Mesenteric fat pad (tissue), 1 donor: ENCODE data around the gene APCDD1. TPM values are rescaled to one million over a fixed set of nuclear protein-coding genes. Genes with fewer than 3 reads are reported as not detected.
"Not testable (repeated sequence)": the region's sequence is repeated elsewhere in the genome, so short reads cannot be mapped to it uniquely, and the experiment has no call there.

Source experiments
- DNase-seq: peaks from one replicate; pipeline ENCODE4 v3.0.0-alpha.2; 2020; ENCODE audit warnings: low spot score
- total RNA-seq: library from RNA; stranded (reverse); fragmentation: NEBNext Ultra II Directional; extraction: Animal tissue kit (Norgen Biotek cat#: 25700); gene quantifications from one replicate; pipeline ENCODE4 v1.2.1, GENCODE V29; 2021
- donor health status: DM: yes; HTN: yes; CAD: no.

Gene APCDD1
- total RNA-seq, 1 donor from 2014 or later, result 232 TPM

- DNase-seq, result no peak
Observed at GRCh38 chr18:10461989-10462388, 7.6 kb downstream of the APCDD1 start.

- DNase-seq, result no peak
Observed at GRCh38 chr18:10462597-10462996, 8.2 kb downstream of the APCDD1 start.

- DNase-seq, result no peak
Observed at GRCh38 chr18:10463096-10463495, 8.7 kb downstream of the APCDD1 start.

- DNase-seq, result no peak
Observed at GRCh38 chr18:10463741-10464140, 9.3 kb downstream of the APCDD1 start.

GRCh38 chr18:10464161-10464648 lies 9.8 kb downstream of the APCDD1 start:
- DNase-seq, result not testable (repeated sequence)

- DNase-seq, result no peak
Observed at GRCh38 chr18:10465174-10465939, 10.9 kb downstream of the APCDD1 start.

- DNase-seq, result no peak
Observed at GRCh38 chr18:10470429-10470828, 16.0 kb downstream of the APCDD1 start.

- DNase-seq, result no peak
Observed at GRCh38 chr18:10471574-10471973, 17.1 kb downstream of the APCDD1 start.

- DNase-seq, result no peak
Observed at GRCh38 chr18:10473132-10473531, 18.7 kb downstream of the APCDD1 start.

GRCh38 chr18:10474309-10474708 lies 19.9 kb downstream of the APCDD1 start:
- no peak for DNase-seq

GRCh38 chr18:10475276-10475653 lies 20.8 kb downstream of the APCDD1 start:
- no peak for DNase-seq

GRCh38 chr18:10475654-10476291 lies 21.3 kb downstream of the APCDD1 start:
- no peak for DNase-seq

- no peak for DNase-seq
Observed at GRCh38 chr18:10476338-10476791, 21.9 kb downstream of the APCDD1 start.

GRCh38 chr18:10477121-10477862 lies 22.9 kb downstream of the APCDD1 start:
- DNase-seq, result no peak

- DNase-seq, result no peak
Observed at GRCh38 chr18:10477863-10478260, 23.4 kb downstream of the APCDD1 start.

GRCh38 chr18:10481831-10482230 lies 27.4 kb downstream of the APCDD1 start:
- no peak for DNase-seq

- DNase-seq, result no peak
Observed at GRCh38 chr18:10482363-10482984, 28.0 kb downstream of the APCDD1 start.

GRCh38 chr18:10482985-10483949 lies 28.8 kb downstream of the APCDD1 start:
- no peak for DNase-seq

- no peak for DNase-seq
Observed at GRCh38 chr18:10485475-10485874, 31.0 kb downstream of the APCDD1 start.

GRCh38 chr18:10486362-10486761 lies 31.9 kb downstream of the APCDD1 start:
- DNase-seq, result no peak
